K562 (cell line): ENCODE results near the gene HSPA6. TPM values are rescaled to one million over a fixed set of nuclear protein-coding genes. Genes with fewer than 3 reads are reported as not detected.
"Not testable (repeated sequence)": the region's sequence is repeated elsewhere in the genome, so short reads cannot be mapped to it uniquely, and the experiment has no call there.

Experiments
- ATAC-seq: fragments of 200-7000 bp; cut with Tn5 transposase; 3 replicates; pipeline ENCODE4 v1.9.1; 2020; ENCODE audit warnings: moderate library complexity
- BruUV-seq: library from RNA; stranded (reverse); fragments of 400-500 nt; replicated peaks from 2 replicates; lab custom pipeline; 2021; lab: Mats Ljungman, UMichigan
- CTCF ChIA-PET: fragments of 300-600 bp; formaldehyde crosslinking; extraction: SDS; loops from one replicate; lab custom pipeline; 2021; ENCODE audit warnings: low intra/inter-chr PET ratio; lab: Yijun Ruan, JAX
- POLR2A ChIA-PET: fragments of 300-600, 350-650 bp; sonication (Branson Sonifier 250); formaldehyde crosslinking; extraction: SDS; loops from one replicate; lab custom pipeline; 2021; ENCODE audit warnings: antibody characterized with exemption, inconsistent platforms; lab: Yijun Ruan, JAX
- DNase-seq, 4 experiments: peaks; one replicate each; pipeline versions ENCODE4 v3.0.0 to v3.0.0-alpha.2; 2011 to 2018; ENCODE audit warnings: low spot score in 3 of 4, mixed read lengths in 3 of 4; ENCODE audit errors: extremely low read depth in 1 of 4
- FAIRE-seq: peaks from 2 replicates; lab custom pipeline; 2011; peaks lifted over from hg19 to GRCh38; lab: Jason Lieb, UNC
- H2AFZ ChIP-seq: 2 replicates; pipeline ENCODE4 v1.6.0; 2011; ENCODE audit warnings: low read depth, low read length, control low read depth, inconsistent platforms
- H3K27ac ChIP-seq: fragments of 200-600 bp; 3 replicates; pipeline ENCODE4 v1.8.0; 2011; ENCODE audit warnings: low read depth, mild to moderate bottlenecking, control low read depth, inconsistent platforms, low read length, moderate library complexity, mixed read lengths; ENCODE audit errors: extremely low read depth
- H3K27me3 ChIP-seq, 2 experiments: fragments of 300-600 bp in 1 of 2; 2 replicates in 1 of 2; 3 replicates in 1 of 2; pipeline versions ENCODE4 v1.6.0 to v1.8.0; 2011; ENCODE audit warnings: inconsistent platforms in 2 of 2, low read length in 2 of 2, mild to moderate bottlenecking in 1 of 2, mixed read lengths in 1 of 2, moderate library complexity in 1 of 2; ENCODE audit not compliant: control insufficient read depth in 2 of 2, insufficient read depth in 2 of 2
- H3K36me3 ChIP-seq: fragments of 300-600 bp; 3 replicates; pipeline ENCODE4 v1.8.0; 2011; ENCODE audit warnings: mild to moderate bottlenecking, low read length, inconsistent platforms; ENCODE audit not compliant: control insufficient read depth, insufficient read depth
- H3K4me1 ChIP-seq, 2 experiments: fragments of 200-600 bp in 1 of 2; replicated peaks in 1 of 2; 2 replicates in 1 of 2; 3 replicates in 1 of 2; pipeline versions ENCODE4 v1.5.1 to v1.8.0; 2011; ENCODE audit warnings: inconsistent platforms in 2 of 2, low read length in 2 of 2, mild to moderate bottlenecking in 1 of 2, mixed read lengths in 1 of 2, moderate library complexity in 1 of 2; ENCODE audit not compliant: control insufficient read depth in 2 of 2, insufficient read depth in 2 of 2
- H3K4me2 ChIP-seq: 2 replicates; pipeline ENCODE4 v1.6.1; 2011; ENCODE audit warnings: low read length, control low read depth, inconsistent platforms, mixed read lengths; ENCODE audit not compliant: insufficient read depth
- H3K4me3 ChIP-seq: fragments of 200-600 bp; sonication (generic), shearing (Covaris generic); 2 replicates; pipeline ENCODE4 v1.5.1; 2016; ENCODE audit warnings: control low read depth, inconsistent platforms
- H3K79me2 ChIP-seq: fragments of 200-600 bp; 3 replicates; pipeline ENCODE4 v1.8.0; 2011; ENCODE audit warnings: low read length, inconsistent platforms; ENCODE audit not compliant: control insufficient read depth, insufficient read depth
- H3K9ac ChIP-seq, 2 experiments: 2 replicates each; pipeline versions ENCODE4 v1.6.0 to v1.6.1; 2011; ENCODE audit warnings: low read depth in 2 of 2, low read length in 2 of 2, control low read depth in 1 of 2, inconsistent platforms in 1 of 2, mild to moderate bottlenecking in 1 of 2, mixed read lengths in 1 of 2; ENCODE audit not compliant: insufficient read depth in 1 of 2
- H3K9me1 ChIP-seq: one replicate; pipeline ENCODE4 v1.6.0; 2011; ENCODE audit warnings: inconsistent platforms, mild to moderate bottlenecking, low read length, moderate library complexity; ENCODE audit not compliant: control insufficient read depth, insufficient read depth
- H3K9me3 ChIP-seq: replicated peaks from 2 replicates; pipeline ENCODE4 v1.5.1; 2011; ENCODE audit warnings: low read depth, low read length, inconsistent platforms; ENCODE audit not compliant: control insufficient read depth, insufficient read depth
- H4K20me1 ChIP-seq: replicated peaks from 2 replicates; pipeline ENCODE4 v1.6.1; 2011; ENCODE audit warnings: low read length, inconsistent platforms, mixed read lengths; ENCODE audit not compliant: control insufficient read depth, insufficient read depth
- FOSL1 ChIP-seq: fragments of 200-800 bp; sonication (Bioruptor generic); conservative IDR thresholded peaks from 2 replicates; pipeline ENCODE4 v1.6.1; 2016; ENCODE audit warnings: missing genetic modification characterization, missing compliant biosample characterization
- NR2C2 ChIP-seq, 2 experiments: fragments of 200-800 bp in 1 of 2; sonication (Bioruptor generic) in 1 of 2; sonication (generic) in 1 of 2; formaldehyde crosslinking in 1 of 2; IDR thresholded peaks; 2 replicates each; pipeline versions ENCODE4 v1.6.1 to v1.8.0; 2016 to 2022; ENCODE audit warnings: mild to moderate bottlenecking in 1 of 2, missing compliant biosample characterization in 1 of 2, missing genetic modification characterization in 1 of 2, missing genetic modification reagents in 1 of 2
- TFAP4 ChIP-seq: sonication (generic); formaldehyde crosslinking; IDR thresholded peaks from 2 replicates; pipeline ENCODE4 v1.8.0; 2022; ENCODE audit warnings: missing genetic modification reagents, mild to moderate bottlenecking, moderate library complexity, borderline replicate concordance
- ZNF592 ChIP-seq: fragments of 450-650 bp; IDR thresholded peaks from 2 replicates; pipeline ENCODE4 v1.6.1; 2017; ENCODE audit warnings: antibody characterized with exemption, mild to moderate bottlenecking
- WGBS: fragments of 100-300 bp; shearing (Covaris generic); methylation state at CpG from one replicate; pipeline ENCODE4 v1.1.6; 2016; ENCODE audit warnings: low coverage, mixed read lengths; ENCODE audit not compliant: insufficient coverage; ENCODE audit errors: missing lambda C conversion rate; 5-methylcytosine and 5-hydroxymethylcytosine counted together
- in situ Hi-C: fragments of 300-500 bp; cut with MboI; formaldehyde crosslinking; loops from 4 replicates; pipeline ENCODE4 v1.15.0; 2018; ENCODE audit warnings: inconsistent platforms, mixed read lengths
- intact Hi-C: fragments of 100-400 bp; cut with micrococcal nuclease; formaldehyde crosslinking; loops from 2 replicates; pipeline ENCODE4 v1.14.2; 2022
- polyA plus RNA-seq, 8 experiments: library from polyadenylated mRNA; depleted of rRNA in 4 of 8; stranded (reverse) in 5 of 8; unstranded in 3 of 8; fragments of >200 nt; fragmentation: Nextera tagmentation in 2 of 8; fragmentation: Illumina TruSeq in 1 of 8; extraction: Ambion mirVana in 2 of 8; extraction: Trizol in 1 of 8; gene quantifications; 2 replicates each; pipeline versions ENCODE4 v1.2.1 to v1.2.3, GENCODE V29; 2011 to 2014; ENCODE audit warnings: inconsistent platforms in 1 of 8, missing spikeins in 1 of 8
- total RNA-seq, 7 experiments: library from RNA; depleted of rRNA in 6 of 7; stranded (reverse); fragments of >200 nt in 6 of 7; fragmentation: Illumina TruSeq in 2 of 7; extraction: Trizol in 2 of 7; gene quantifications; 2 replicates each; pipeline versions ENCODE4 v1.2.1 to v1.2.3, GENCODE V29; 2011 to 2021; ENCODE audit warnings: low replicate concordance in 1 of 7

HSPA6 gene
- total and polyA plus RNA-seq, 9 of the 15 experiments (the other 6 are each of a cell fraction or from before 2014, with no cell fraction given): 0.15 to 10.0 (median 2.4) TPM

GRCh38 chr1:161556990-161557389, 32.6 kb downstream of the HSPA6 start:
- DNase-seq; H3K27ac ChIP-seq; H3K9me3 ChIP-seq; BruUV-seq; TF ChIP-seq NR2C2 (CRISPR knock-in tag; IDR thresholded peaks at IDR 0.05): not testable (repeated sequence)
- FAIRE-seq: peak; percentile 69
- TF ChIP-seq TFAP4 (CRISPR knock-in tag) (peak; percentile 73), FOSL1 (tag) (0 out of 2 replicates have a peak, but pooled peaks have one; percentile 6), ZNF592 (peak; percentile 60; the same call in 1 of the 2 replicates), NR2C2 (tag; IDR thresholded peaks at IDR 0.05) (peak; percentile 2; the same call in 1 of the 2 replicates)
- TF ChIP-seq, all 486 proteins: peak for 4; not testable (repeated sequence) for 482
- in situ Hi-C loops: loop anchor here (5.0 kb wide), 1 partner anchor 80 kb away; no protein-coding TSS in a partner anchor
- H3K79me2 ChIP-seq, H3K9me1 ChIP-seq, H3K4me3 ChIP-seq, H4K20me1 ChIP-seq, H3K27me3 ChIP-seq, H2AFZ ChIP-seq, H3K9ac ChIP-seq, intact Hi-C loops, H3K36me3 ChIP-seq, CTCF ChIA-PET, POLR2A ChIA-PET: not testable (repeated sequence)
- ATAC-seq: peak; percentile 58
- WGBS: no CpG with 5 or more reads among the region's 2 CpGs
- Histone ChIP-seq H3K4me2 (peak overlapping the region; percentile 49; the same call in 1 of the 2 replicates), H3K4me1 (peaks cover 3 to 22% of the 10 kb centered on the region in 2 experiments; a peak in 3 of 5 replicates)
